Mesodermal cell (in vitro differentiated cells): Measurements from ENCODE around the gene CCDC13.

ENCODE experiments used
- H3K27ac ChIP-seq: 2 replicates; pipeline ENCODE4 v1.7.0; 2013; ENCODE audit warnings: mild to moderate bottlenecking, low read depth, low read length, moderate library complexity; ENCODE audit not compliant: severe bottlenecking
- H3K36me3 ChIP-seq: 2 replicates; pipeline ENCODE4 v1.7.1; 2013; ENCODE audit warnings: mild to moderate bottlenecking, low read length, moderate library complexity; ENCODE audit not compliant: control insufficient read depth, insufficient read depth
- H3K4me1 ChIP-seq: one replicate; pipeline ENCODE4 v1.7.1; 2013; ENCODE audit warnings: mild to moderate bottlenecking, low read length; ENCODE audit not compliant: insufficient read depth, control insufficient read depth, poor library complexity, severe bottlenecking
- H3K4me3 ChIP-seq: 2 replicates; pipeline ENCODE4 v1.7.0; 2013; ENCODE audit warnings: low read length, control low read depth, mild to moderate bottlenecking; ENCODE audit not compliant: insufficient read depth, poor library complexity, severe bottlenecking; ENCODE audit errors: extremely low read depth
- H3K9me3 ChIP-seq: 2 replicates; pipeline ENCODE4 v1.7.1; 2013; ENCODE audit warnings: mild to moderate bottlenecking, low read length, moderate library complexity; ENCODE audit not compliant: control insufficient read depth
- WGBS, 2 experiments: methylation state at CpG; one replicate each; pipeline ENCODE4 v1.1.5; 2013; ENCODE audit warnings: missing lambda C conversion rate in 2 of 2; ENCODE audit not compliant: insufficient coverage in 2 of 2; 5-methylcytosine and 5-hydroxymethylcytosine counted together

CCDC13 gene

DNA sequence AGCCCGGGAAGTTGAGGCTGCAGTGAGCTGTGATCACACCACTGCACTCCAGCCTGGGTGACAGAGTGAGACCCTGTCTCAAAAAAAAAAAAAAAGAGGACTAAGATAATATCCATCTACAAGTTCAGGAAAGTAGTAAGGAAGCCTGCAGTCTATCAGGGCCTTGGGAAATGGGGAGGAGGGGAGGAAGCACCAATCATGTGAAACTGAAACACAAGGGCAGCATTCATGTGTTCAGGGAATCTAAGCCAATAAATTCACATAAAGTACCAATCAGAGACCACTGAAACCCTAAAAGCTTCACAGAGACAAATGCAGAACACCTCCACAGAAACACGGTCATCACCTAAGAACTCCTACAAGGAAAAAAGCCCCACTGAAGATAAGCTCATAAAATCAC, 47.6 kb downstream of the CCDC13 start:
- Histone ChIP-seq H3K36me3 (no peaks in the 10 kb centered on the region), H3K27ac (no peak overlapping the region), H3K4me3 (no peak overlapping the region), H3K4me1 (no peaks in the 10 kb centered on the region), H3K9me3 (no peaks in the 10 kb centered on the region)
- 63 to 86% methylated on average over 1 to 2 of the region's 2 CpGs for WGBS, 2 experiments

- Histone ChIP-seq H3K4me3 (no peak overlapping the region), H3K9me3 (no peaks in the 10 kb centered on the region), H3K27ac (no peak overlapping the region), H3K4me1 (no peaks in the 10 kb centered on the region), H3K36me3 (no peaks in the 10 kb centered on the region)
- WGBS, 2 experiments, result no CpG with 5 or more reads among the region's 2 CpGs
Observed at GRCh38 chr3:42723219-42723618, 49.8 kb downstream of the CCDC13 start.
